BJ (cell line): ENCODE results near the gene PIGS. TPM values are rescaled to one million over a fixed set of nuclear protein-coding genes. Genes with fewer than 3 reads are reported as not detected.

Source experiments
- CTCF ChIA-PET: fragments of 350-600 bp; formaldehyde crosslinking; extraction: SDS; loops from one replicate; lab custom pipeline; 2021; ENCODE audit warnings: antibody characterized with exemption, inconsistent platforms; lab: Yijun Ruan, JAX
- POLR2A ChIA-PET: fragments of 300-600 bp; sonication (Branson Sonifier 250); formaldehyde crosslinking; extraction: SDS; loops from one replicate; lab custom pipeline; 2021; ENCODE audit warnings: antibody characterized with exemption; lab: Charles Lee
- DNase-seq: peaks from one replicate; pipeline ENCODE4 v3.0.0-alpha.2; 2011; ENCODE audit warnings: low read depth
- H3K27me3 ChIP-seq: 2 replicates; pipeline ENCODE4 v1.6.0; 2011; ENCODE audit warnings: low read length; ENCODE audit not compliant: control insufficient read depth, insufficient read depth
- H3K36me3 ChIP-seq: 2 replicates; pipeline ENCODE4 v1.5.1; 2011; ENCODE audit warnings: low read length; ENCODE audit not compliant: control insufficient read depth, insufficient read depth
- H3K4me3 ChIP-seq: 2 replicates; pipeline ENCODE4 v1.5.1; 2011; ENCODE audit warnings: low read depth, mild to moderate bottlenecking, control low read depth, low read length
- CTCF ChIP-seq: IDR thresholded peaks from 2 replicates; pipeline ENCODE4 v1.5.1; 2011; ENCODE audit warnings: low read depth, mild to moderate bottlenecking, control low read depth, inconsistent platforms, low read length, moderate library complexity; ENCODE audit not compliant: insufficient read depth
- polyA plus RNA-seq: library from polyadenylated mRNA; depleted of rRNA; stranded (reverse); fragments of >200 nt; gene quantifications from 2 replicates; pipeline ENCODE4 v1.2.3, GENCODE V29; 2011

The PIGS gene
- polyA plus RNA-seq, 1 experiment = 99.5 TPM

- no peak overlapping the region for H3K4me3 ChIP-seq
- no peak for DNase-seq
- CTCF ChIA-PET = interaction anchor here (1.0 to 1.8 kb wide), 3 partner anchors 22 to 37 kb away, joined by 3 to 7 read pairs (median 3); partner anchors contain the start of gene UNC119
- H3K36me3 ChIP-seq = peaks cover 14% of the 10 kb centered on the region
- TF ChIP-seq CTCF = peak; percentile 19; the same call in 1 of the 2 replicates
- POLR2A ChIA-PET = no interaction called here
- no peaks in the 10 kb centered on the region for H3K27me3 ChIP-seq
Observed at GRCh38 chr17:28575126-28575795, 3.9 kb upstream of the PIGS start.

GRCh38 chr17:28574526-28574925, 3.2 kb upstream of the PIGS start:
- no peak for DNase-seq
- H3K36me3 ChIP-seq = peaks cover 10% of the 10 kb centered on the region
- 0 out of 2 replicates have a peak, but pooled peaks have one; percentile 4 for TF ChIP-seq CTCF
- H3K27me3 ChIP-seq = no peaks in the 10 kb centered on the region
- CTCF ChIA-PET = interaction anchor here (1.0 kb wide), 1 partner anchor 38 kb away, joined by 3 read pairs; no protein-coding TSS in a partner anchor
- POLR2A ChIA-PET = no interaction called here
- H3K4me3 ChIP-seq = no peak overlapping the region

GRCh38 chr17:28573966-28574480, 2.7 kb upstream of the PIGS start:
- ChIA-PET POLR2A (no interaction called here), CTCF (no interaction called here)
- TF ChIP-seq CTCF = no peak
- H3K4me3 ChIP-seq = no peak overlapping the region
- H3K36me3 ChIP-seq = peaks cover 10% of the 10 kb centered on the region
- DNase-seq = no peak
- no peaks in the 10 kb centered on the region for H3K27me3 ChIP-seq

GRCh38 chr17:28573521-28573920, 2.2 kb upstream of the PIGS start:
- POLR2A ChIA-PET = no interaction called here
- Histone ChIP-seq H3K36me3 (peaks cover 6% of the 10 kb centered on the region), H3K4me3 (no peak overlapping the region), H3K27me3 (no peaks in the 10 kb centered on the region)
- no peak for DNase-seq
- TF ChIP-seq CTCF = no peak
- CTCF ChIA-PET = no interaction called here

- CTCF ChIA-PET = no interaction called here
Observed at GRCh38 chr17:28573040-28573380, 1.7 kb upstream of the PIGS start.

More at GRCh38 chr17:28573040-28573380, 1.7 kb upstream of the PIGS start:
- no peak for DNase-seq
- Histone ChIP-seq H3K36me3 (peaks cover 5% of the 10 kb centered on the region), H3K27me3 (no peaks in the 10 kb centered on the region), H3K4me3 (no peak overlapping the region)
- no peak for TF ChIP-seq CTCF
- POLR2A ChIA-PET = no interaction called here
